CD4-positive, alpha-beta T cell treated with Interferon gamma for 1 hour (primary cell): Measurements from ENCODE around the gene SARDH.
A peak's percentile ranks its signal among the peaks of the same experiment; 100 is the strongest.

Source experiments
- DNase-seq: peaks from one replicate; pipeline ENCODE4 v3.0.0-alpha.2; 2020

SARDH gene

GRCh38 chr9:133701321-133701980, 36.7 kb downstream of the SARDH start:
- no peak for DNase-seq

- DNase-seq, result no peak
Observed at GRCh38 chr9:133700819-133701320, 37.3 kb downstream of the SARDH start.

- DNase-seq, result no peak
Observed at GRCh38 chr9:133699546-133699945, 38.6 kb downstream of the SARDH start.

- no peak for DNase-seq
Observed at GRCh38 chr9:133696071-133696472, 42.1 kb downstream of the SARDH start.

- DNase-seq, result no peak
Observed at GRCh38 chr9:133694686-133695085, 43.5 kb downstream of the SARDH start.

- no peak for DNase-seq
Observed at GRCh38 chr9:133693703-133694529, 44.2 kb downstream of the SARDH start.

GRCh38 chr9:133693116-133693515, 45.0 kb downstream of the SARDH start:
- no peak for DNase-seq

GRCh38 chr9:133692364-133692985, 45.7 kb downstream of the SARDH start:
- DNase-seq, result no peak

- no peak for DNase-seq
Observed at GRCh38 chr9:133691626-133692363, 46.4 kb downstream of the SARDH start.

GRCh38 chr9:133691191-133691590, 47.0 kb downstream of the SARDH start:
- no peak for DNase-seq

- no peak for DNase-seq
Observed at GRCh38 chr9:133690081-133690561, 48.0 kb downstream of the SARDH start.

- no peak for DNase-seq
Observed at GRCh38 chr9:133689151-133689763, 48.9 kb downstream of the SARDH start.

- no peak for DNase-seq
Observed at GRCh38 chr9:133687856-133688761, 50.0 kb downstream of the SARDH start.

- no peak for DNase-seq
Observed at GRCh38 chr9:133686642-133687575, 51.2 kb downstream of the SARDH start.

GRCh38 chr9:133685653-133686609, 52.2 kb downstream of the SARDH start:
- DNase-seq, result no peak

GRCh38 chr9:133684936-133685361, 53.2 kb downstream of the SARDH start:
- DNase-seq, result no peak

GRCh38 chr9:133684121-133684935, 53.8 kb downstream of the SARDH start:
- no peak for DNase-seq

- peak; percentile 70 for DNase-seq
Observed at GRCh38 chr9:133683586-133684120, 54.5 kb downstream of the SARDH start.
